K562 (cell line): ENCODE results near the gene GRAMD1B.

ENCODE experiments used
- BMI1 ChIP-seq: fragments of 150-350 bp; IDR thresholded peaks from 2 replicates; pipeline ENCODE4 v1.6.1; 2014; ENCODE audit warnings: low read length
- CBX5 ChIP-seq: IDR thresholded peaks from 2 replicates; pipeline ENCODE4 v1.6.1; 2014; ENCODE audit warnings: low read depth, borderline replicate concordance
- EP300 ChIP-seq: IDR thresholded peaks from 2 replicates; pipeline ENCODE4 v1.6.1; 2012; ENCODE audit warnings: low read length, improper control_type of control experiment
- ESRRA ChIP-seq: fragments of 450-650 bp; IDR thresholded peaks from 2 replicates; pipeline ENCODE4 v1.6.1; 2014; ENCODE audit warnings: low read depth, mild to moderate bottlenecking, moderate library complexity, borderline replicate concordance
- EZH2 ChIP-seq: IDR thresholded peaks from 2 replicates; pipeline ENCODE4 v1.6.1; 2012; ENCODE audit warnings: low read depth, mild to moderate bottlenecking, inconsistent platforms, low read length, borderline replicate concordance
- MTA2 ChIP-seq: fragments of 450-650 bp; IDR thresholded peaks from 2 replicates; pipeline ENCODE4 v1.6.1; 2016; ENCODE audit warnings: low read depth
- MYC ChIP-seq, 2 experiments: fragments of 250-450 bp in 1 of 2; sonication (Bioruptor Pico) in 1 of 2; IDR thresholded peaks; 2 replicates each; pipeline versions ENCODE4 v1.5.1 to v1.6.1; 2012 to 2021; ENCODE audit warnings: low read depth in 2 of 2, borderline replicate concordance in 1 of 2, improper control_type of control experiment in 1 of 2, low read length in 1 of 2, mild to moderate bottlenecking in 1 of 2, moderate library complexity in 1 of 2
- NFRKB ChIP-seq: fragments of 450-650 bp; IDR thresholded peaks from 2 replicates; pipeline ENCODE4 v1.6.1; 2016; ENCODE audit warnings: low read depth
- POLR2AphosphoS5 ChIP-seq: IDR thresholded peaks from 2 replicates; pipeline ENCODE4 v1.6.1; 2011; ENCODE audit warnings: mild to moderate bottlenecking, low read depth, low read length, moderate library complexity; ENCODE audit not compliant: control insufficient read depth, insufficient read depth
- SPI1 ChIP-seq: IDR thresholded peaks from 2 replicates; pipeline ENCODE4 v1.6.1; 2011; ENCODE audit warnings: low read depth, low read length, control low read depth, borderline replicate concordance
- TF ChIP-seq, protein P1 (sequence below), 3 experiments: IDR thresholded peaks in 2 of 3; conservative IDR thresholded peaks in 1 of 3; 2 replicates each; pipeline ENCODE4 v1.5.1; 2011 to 2012; ENCODE audit warnings: low read length in 3 of 3, mild to moderate bottlenecking in 3 of 3, control low read depth in 2 of 3, improper control_type of control experiment in 1 of 3, inconsistent platforms in 1 of 3, low read depth in 1 of 3, mixed read lengths in 1 of 3, moderate library complexity in 1 of 3; ENCODE audit not compliant: insufficient read depth in 2 of 3
- TF ChIP-seq, protein P2 (sequence below): sonication (generic); formaldehyde crosslinking; IDR thresholded peaks from 2 replicates; pipeline ENCODE4 v1.8.1; 2023; ENCODE audit warnings: missing genetic modification reagents, mild to moderate bottlenecking, borderline replicate concordance
- TF ChIP-seq, protein P3 (sequence below): fragments of 450-650 bp; IDR thresholded peaks from 2 replicates; pipeline ENCODE4 v1.6.1; 2017; ENCODE audit warnings: mild to moderate bottlenecking, moderate library complexity
- TF ChIP-seq, protein P4 (sequence below), 2 experiments: fragments of 200-800 bp in 1 of 2; sonication (Bioruptor generic) in 1 of 2; sonication (generic) in 1 of 2; formaldehyde crosslinking in 1 of 2; IDR thresholded peaks in 1 of 2; conservative IDR thresholded peaks in 1 of 2; 2 replicates each; pipeline versions ENCODE4 v1.5.0 to v1.6.1; 2016 to 2020; ENCODE audit warnings: missing compliant biosample characterization in 1 of 2, missing genetic modification characterization in 1 of 2, missing genetic modification reagents in 1 of 2

DNA sequence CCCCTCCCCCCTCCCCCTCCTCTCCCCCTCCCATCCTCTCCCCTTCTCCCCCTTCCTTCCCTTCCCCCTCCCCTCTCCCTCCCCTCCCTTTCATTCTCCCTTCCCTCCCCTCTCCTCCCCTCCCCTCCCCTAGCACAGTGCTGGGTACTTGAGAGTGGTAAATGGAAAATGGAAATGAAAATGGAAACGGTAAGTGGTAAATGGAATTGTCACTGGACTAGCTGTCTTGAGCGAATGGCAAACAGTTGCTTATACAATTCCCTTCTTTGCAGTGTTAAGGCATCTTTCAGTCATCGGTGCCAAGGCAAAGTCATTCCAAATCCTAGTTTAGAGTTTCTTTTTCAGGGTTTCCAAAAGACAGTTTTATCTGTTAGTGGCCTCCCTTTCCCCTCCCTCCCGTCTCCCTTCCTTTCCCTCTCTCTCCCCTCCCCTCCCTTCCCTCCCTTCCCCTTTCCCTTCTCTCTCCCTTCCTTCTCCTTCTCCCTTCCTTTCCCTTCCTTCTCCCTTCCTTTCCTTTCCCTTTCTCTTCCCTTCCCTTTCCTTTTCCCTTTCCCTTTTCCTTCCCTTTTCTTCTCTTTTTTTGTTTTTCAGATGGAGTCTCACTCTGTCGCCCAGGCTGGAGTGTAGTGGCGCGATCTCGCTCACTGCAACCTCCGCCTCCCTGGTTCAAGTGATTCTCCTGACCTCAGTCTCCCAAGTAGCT, 47.3 kb downstream of the GRAMD1B start:
- TF ChIP-seq, protein P1, sequence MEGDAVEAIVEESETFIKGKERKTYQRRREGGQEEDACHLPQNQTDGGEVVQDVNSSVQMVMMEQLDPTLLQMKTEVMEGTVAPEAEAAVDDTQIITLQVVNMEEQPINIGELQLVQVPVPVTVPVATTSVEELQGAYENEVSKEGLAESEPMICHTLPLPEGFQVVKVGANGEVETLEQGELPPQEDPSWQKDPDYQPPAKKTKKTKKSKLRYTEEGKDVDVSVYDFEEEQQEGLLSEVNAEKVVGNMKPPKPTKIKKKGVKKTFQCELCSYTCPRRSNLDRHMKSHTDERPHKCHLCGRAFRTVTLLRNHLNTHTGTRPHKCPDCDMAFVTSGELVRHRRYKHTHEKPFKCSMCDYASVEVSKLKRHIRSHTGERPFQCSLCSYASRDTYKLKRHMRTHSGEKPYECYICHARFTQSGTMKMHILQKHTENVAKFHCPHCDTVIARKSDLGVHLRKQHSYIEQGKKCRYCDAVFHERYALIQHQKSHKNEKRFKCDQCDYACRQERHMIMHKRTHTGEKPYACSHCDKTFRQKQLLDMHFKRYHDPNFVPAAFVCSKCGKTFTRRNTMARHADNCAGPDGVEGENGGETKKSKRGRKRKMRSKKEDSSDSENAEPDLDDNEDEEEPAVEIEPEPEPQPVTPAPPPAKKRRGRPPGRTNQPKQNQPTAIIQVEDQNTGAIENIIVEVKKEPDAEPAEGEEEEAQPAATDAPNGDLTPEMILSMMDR (IDR thresholded peaks at IDR 0.05 in 2 of 3, conservative IDR thresholded peaks at IDR 0.05 in 1 of 3; ENCODE audit: insufficient read depth in 2 of 3, low read depth in 1 of 3, low read length in 3 of 3) = no peak
- no peak for TF ChIP-seq NFRKB
- TF ChIP-seq, protein P2, sequence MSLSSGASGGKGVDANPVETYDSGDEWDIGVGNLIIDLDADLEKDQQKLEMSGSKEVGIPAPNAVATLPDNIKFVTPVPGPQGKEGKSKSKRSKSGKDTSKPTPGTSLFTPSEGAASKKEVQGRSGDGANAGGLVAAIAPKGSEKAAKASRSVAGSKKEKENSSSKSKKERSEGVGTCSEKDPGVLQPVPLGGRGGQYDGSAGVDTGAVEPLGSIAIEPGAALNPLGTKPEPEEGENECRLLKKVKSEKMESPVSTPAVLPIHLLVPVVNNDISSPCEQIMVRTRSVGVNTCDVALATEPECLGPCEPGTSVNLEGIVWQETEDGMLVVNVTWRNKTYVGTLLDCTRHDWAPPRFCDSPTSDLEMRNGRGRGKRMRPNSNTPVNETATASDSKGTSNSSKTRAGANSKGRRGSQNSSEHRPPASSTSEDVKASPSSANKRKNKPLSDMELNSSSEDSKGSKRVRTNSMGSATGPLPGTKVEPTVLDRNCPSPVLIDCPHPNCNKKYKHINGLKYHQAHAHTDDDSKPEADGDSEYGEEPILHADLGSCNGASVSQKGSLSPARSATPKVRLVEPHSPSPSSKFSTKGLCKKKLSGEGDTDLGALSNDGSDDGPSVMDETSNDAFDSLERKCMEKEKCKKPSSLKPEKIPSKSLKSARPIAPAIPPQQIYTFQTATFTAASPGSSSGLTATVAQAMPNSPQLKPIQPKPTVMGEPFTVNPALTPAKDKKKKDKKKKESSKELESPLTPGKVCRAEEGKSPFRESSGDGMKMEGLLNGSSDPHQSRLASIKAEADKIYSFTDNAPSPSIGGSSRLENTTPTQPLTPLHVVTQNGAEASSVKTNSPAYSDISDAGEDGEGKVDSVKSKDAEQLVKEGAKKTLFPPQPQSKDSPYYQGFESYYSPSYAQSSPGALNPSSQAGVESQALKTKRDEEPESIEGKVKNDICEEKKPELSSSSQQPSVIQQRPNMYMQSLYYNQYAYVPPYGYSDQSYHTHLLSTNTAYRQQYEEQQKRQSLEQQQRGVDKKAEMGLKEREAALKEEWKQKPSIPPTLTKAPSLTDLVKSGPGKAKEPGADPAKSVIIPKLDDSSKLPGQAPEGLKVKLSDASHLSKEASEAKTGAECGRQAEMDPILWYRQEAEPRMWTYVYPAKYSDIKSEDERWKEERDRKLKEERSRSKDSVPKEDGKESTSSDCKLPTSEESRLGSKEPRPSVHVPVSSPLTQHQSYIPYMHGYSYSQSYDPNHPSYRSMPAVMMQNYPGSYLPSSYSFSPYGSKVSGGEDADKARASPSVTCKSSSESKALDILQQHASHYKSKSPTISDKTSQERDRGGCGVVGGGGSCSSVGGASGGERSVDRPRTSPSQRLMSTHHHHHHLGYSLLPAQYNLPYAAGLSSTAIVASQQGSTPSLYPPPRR (CRISPR knock-in tag) = no peak
- TF ChIP-seq MYC (IDR thresholded peaks at IDR 0.05; ENCODE audit: low read depth, low read length) = no peak
- TF ChIP-seq MYC (CRISPR knock-in tag; IDR thresholded peaks at IDR 0.05; ENCODE audit: borderline replicate concordance, low read depth) = no peak
- TF ChIP-seq EZH2 = no peak
- TF ChIP-seq EP300 = no peak
- no peak for TF ChIP-seq BMI1
- no peak for TF ChIP-seq MTA2
- TF ChIP-seq, protein P3, sequence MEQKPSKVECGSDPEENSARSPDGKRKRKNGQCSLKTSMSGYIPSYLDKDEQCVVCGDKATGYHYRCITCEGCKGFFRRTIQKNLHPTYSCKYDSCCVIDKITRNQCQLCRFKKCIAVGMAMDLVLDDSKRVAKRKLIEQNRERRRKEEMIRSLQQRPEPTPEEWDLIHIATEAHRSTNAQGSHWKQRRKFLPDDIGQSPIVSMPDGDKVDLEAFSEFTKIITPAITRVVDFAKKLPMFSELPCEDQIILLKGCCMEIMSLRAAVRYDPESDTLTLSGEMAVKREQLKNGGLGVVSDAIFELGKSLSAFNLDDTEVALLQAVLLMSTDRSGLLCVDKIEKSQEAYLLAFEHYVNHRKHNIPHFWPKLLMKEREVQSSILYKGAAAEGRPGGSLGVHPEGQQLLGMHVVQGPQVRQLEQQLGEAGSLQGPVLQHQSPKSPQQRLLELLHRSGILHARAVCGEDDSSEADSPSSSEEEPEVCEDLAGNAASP = no peak
- TF ChIP-seq CBX5 = no peak
- no peak for TF ChIP-seq ESRRA
- TF ChIP-seq, protein P4, sequence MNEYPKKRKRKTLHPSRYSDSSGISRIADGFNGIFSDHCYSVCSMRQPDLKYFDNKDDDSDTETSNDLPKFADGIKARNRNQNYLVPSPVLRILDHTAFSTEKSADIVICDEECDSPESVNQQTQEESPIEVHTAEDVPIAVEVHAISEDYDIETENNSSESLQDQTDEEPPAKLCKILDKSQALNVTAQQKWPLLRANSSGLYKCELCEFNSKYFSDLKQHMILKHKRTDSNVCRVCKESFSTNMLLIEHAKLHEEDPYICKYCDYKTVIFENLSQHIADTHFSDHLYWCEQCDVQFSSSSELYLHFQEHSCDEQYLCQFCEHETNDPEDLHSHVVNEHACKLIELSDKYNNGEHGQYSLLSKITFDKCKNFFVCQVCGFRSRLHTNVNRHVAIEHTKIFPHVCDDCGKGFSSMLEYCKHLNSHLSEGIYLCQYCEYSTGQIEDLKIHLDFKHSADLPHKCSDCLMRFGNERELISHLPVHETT (CRISPR knock-in tag; conservative IDR thresholded peaks at IDR 0.05 in 1 of 2, IDR thresholded peaks at IDR 0.05 in 1 of 2) = no peak
- no peak for TF ChIP-seq POLR2AphosphoS5
- TF ChIP-seq SPI1 = no peak
